ENCODE results near the gene CUEDC1. TPM values are rescaled to one million over a fixed set of nuclear protein-coding genes. Genes with fewer than 3 reads are reported as not detected.

CUEDC1 gene
- total and polyA plus RNA-seq, 2 of the 13 experiments (the other 11 are each of a cell fraction or from before 2014, with no cell fraction given), result 7.4 to 12.9 TPM

DNA sequence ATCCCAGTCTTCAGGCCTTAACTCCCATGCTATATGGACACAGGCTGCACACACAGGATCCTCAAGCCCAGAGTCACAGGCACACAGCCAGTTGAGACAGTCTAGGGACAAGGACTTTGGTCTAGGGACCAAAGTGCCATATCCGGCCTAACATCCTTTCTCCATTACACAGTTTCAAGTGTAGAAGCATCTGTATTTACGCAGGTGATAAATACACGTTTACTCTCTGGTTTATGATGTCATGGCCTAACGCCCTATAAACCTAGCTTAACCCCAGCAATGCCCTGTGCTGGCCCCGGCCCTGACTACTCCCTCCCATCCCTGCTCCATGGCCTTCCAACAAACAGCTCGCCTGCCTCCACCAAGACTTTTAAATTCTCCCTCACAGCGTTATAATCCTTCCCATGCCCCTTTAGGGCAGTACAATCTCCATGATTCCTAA is 17.1 kb downstream of the CUEDC1 start (continued):
- TF ChIP-seq, protein P1, sequence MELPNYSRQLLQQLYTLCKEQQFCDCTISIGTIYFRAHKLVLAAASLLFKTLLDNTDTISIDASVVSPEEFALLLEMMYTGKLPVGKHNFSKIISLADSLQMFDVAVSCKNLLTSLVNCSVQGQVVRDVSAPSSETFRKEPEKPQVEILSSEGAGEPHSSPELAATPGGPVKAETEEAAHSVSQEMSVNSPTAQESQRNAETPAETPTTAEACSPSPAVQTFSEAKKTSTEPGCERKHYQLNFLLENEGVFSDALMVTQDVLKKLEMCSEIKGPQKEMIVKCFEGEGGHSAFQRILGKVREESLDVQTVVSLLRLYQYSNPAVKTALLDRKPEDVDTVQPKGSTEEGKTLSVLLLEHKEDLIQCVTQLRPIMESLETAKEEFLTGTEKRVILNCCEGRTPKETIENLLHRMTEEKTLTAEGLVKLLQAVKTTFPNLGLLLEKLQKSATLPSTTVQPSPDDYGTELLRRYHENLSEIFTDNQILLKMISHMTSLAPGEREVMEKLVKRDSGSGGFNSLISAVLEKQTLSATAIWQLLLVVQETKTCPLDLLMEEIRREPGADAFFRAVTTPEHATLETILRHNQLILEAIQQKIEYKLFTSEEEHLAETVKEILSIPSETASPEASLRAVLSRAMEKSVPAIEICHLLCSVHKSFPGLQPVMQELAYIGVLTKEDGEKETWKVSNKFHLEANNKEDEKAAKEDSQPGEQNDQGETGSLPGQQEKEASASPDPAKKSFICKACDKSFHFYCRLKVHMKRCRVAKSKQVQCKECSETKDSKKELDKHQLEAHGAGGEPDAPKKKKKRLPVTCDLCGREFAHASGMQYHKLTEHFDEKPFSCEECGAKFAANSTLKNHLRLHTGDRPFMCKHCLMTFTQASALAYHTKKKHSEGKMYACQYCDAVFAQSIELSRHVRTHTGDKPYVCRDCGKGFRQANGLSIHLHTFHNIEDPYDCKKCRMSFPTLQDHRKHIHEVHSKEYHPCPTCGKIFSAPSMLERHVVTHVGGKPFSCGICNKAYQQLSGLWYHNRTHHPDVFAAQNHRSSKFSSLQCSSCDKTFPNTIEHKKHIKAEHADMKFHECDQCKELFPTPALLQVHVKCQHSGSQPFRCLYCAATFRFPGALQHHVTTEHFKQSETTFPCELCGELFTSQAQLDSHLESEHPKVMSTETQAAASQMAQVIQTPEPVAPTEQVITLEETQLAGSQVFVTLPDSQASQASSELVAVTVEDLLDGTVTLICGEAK (IDR thresholded peaks at IDR 0.05), result no peak
- TF ChIP-seq, protein P1 (CRISPR knock-in tag; IDR thresholded peaks at IDR 0.05), result no peak
- TF ChIP-seq SNAPC2 (CRISPR knock-in tag; IDR thresholded peaks at IDR 0.05), result 0 out of 2 replicates have a peak, but pooled peaks have one; percentile 37
- TF ChIP-seq SIX1 (CRISPR knock-in tag; IDR thresholded peaks at IDR 0.05; ENCODE audit: borderline replicate concordance), result peak; percentile 59; the same call in 1 of the 2 replicates
- TF ChIP-seq ZNF224 (CRISPR knock-in tag; IDR thresholded peaks at IDR 0.05), result no peak
- TF ChIP-seq, protein P2, sequence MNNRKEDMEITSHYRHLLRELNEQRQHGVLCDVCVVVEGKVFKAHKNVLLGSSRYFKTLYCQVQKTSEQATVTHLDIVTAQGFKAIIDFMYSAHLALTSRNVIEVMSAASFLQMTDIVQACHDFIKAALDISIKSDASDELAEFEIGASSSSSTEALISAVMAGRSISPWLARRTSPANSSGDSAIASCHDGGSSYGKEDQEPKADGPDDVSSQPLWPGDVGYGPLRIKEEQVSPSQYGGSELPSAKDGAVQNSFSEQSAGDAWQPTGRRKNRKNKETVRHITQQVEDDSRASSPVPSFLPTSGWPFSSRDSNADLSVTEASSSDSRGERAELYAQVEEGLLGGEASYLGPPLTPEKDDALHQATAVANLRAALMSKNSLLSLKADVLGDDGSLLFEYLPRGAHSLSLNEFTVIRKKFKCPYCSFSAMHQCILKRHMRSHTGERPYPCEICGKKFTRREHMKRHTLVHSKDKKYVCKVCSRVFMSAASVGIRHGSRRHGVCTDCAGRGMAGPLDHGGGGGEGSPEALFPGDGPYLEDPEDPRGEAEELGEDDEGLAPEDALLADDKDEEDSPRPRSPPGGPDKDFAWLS (CRISPR knock-in tag; IDR thresholded peaks at IDR 0.05; ENCODE audit: borderline replicate concordance), result no peak
- TF ChIP-seq NR1H2 (CRISPR knock-in tag; IDR thresholded peaks at IDR 0.05; ENCODE audit: borderline replicate concordance, low read depth), result no peak
- peak; percentile 94 for TF ChIP-seq ERF (CRISPR knock-in tag; IDR thresholded peaks at IDR 0.05)
- TF ChIP-seq HHEX (CRISPR knock-in tag; IDR thresholded peaks at IDR 0.05), result peak; percentile 46; the same call in 1 of the 2 replicates
- TF ChIP-seq POLR2A (IDR thresholded peaks at IDR 0.05; ENCODE audit: insufficient read depth in 1 of 2, low read depth in 2 of 2, low read length in 2 of 2), result no peak
- no peak for TF ChIP-seq HNRNPLL (IDR thresholded peaks at IDR 0.05; ENCODE audit: low read depth, low read length, poor library complexity, severe bottlenecking)
- TF ChIP-seq ZNF773 (CRISPR knock-in tag; IDR thresholded peaks at IDR 0.05; ENCODE audit: borderline replicate concordance), result no peak
- TF ChIP-seq CEBPZ (IDR thresholded peaks at IDR 0.05; ENCODE audit: low read length), result no peak
- TF ChIP-seq, protein P3, sequence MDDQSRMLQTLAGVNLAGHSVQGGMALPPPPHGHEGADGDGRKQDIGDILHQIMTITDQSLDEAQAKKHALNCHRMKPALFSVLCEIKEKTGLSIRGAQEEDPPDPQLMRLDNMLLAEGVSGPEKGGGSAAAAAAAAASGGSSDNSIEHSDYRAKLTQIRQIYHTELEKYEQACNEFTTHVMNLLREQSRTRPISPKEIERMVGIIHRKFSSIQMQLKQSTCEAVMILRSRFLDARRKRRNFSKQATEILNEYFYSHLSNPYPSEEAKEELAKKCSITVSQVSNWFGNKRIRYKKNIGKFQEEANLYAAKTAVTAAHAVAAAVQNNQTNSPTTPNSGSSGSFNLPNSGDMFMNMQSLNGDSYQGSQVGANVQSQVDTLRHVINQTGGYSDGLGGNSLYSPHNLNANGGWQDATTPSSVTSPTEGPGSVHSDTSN (CRISPR knock-in tag; IDR thresholded peaks at IDR 0.05; ENCODE audit: borderline replicate concordance), result no peak

Measured in HepG2 (cell line).